DMS53 (cell line): Measurements from ENCODE around the gene REPS1.
"Not testable (repeated sequence)": the region's sequence is repeated elsewhere in the genome, so short reads cannot be mapped to it uniquely, and the experiment has no call there.

Experiments used
- DNase-seq: peaks from one replicate; lab custom pipeline; 2025; lab: John Stamatoyannopoulos, UW

REPS1 gene

GRCh38 chr6:139006477-139006876 lies 18.4 kb upstream of the REPS1 start:
- no peak for DNase-seq

- no peak for DNase-seq
Measured at GRCh38 chr6:139003751-139004150, 15.7 kb upstream of the REPS1 start.

- no peak for DNase-seq
Measured at GRCh38 chr6:138999949-139000725, 12.1 kb upstream of the REPS1 start.

GRCh38 chr6:138997136-138997535 lies 9.1 kb upstream of the REPS1 start:
- DNase-seq, result no peak

- no peak for DNase-seq
Measured at GRCh38 chr6:138996524-138996923, 8.5 kb upstream of the REPS1 start.

- not testable (repeated sequence) for DNase-seq
Measured at GRCh38 chr6:138993410-138993809, 5.4 kb upstream of the REPS1 start.

- not testable (repeated sequence) for DNase-seq
Measured at GRCh38 chr6:138992965-138993364, 4.9 kb upstream of the REPS1 start.

- DNase-seq, result no peak
Measured at GRCh38 chr6:138991206-138991605, 3.2 kb upstream of the REPS1 start.

GRCh38 chr6:138989098-138989983 lies 1.3 kb upstream of the REPS1 start:
- DNase-seq, result peak; percentile 52

- peak; percentile 79 for DNase-seq
Measured at GRCh38 chr6:138988469-138988834, 399 bp upstream of the REPS1 start.

- DNase-seq, result peak; percentile 66
Measured at GRCh38 chr6:138987080-138987642, 892 bp downstream of the REPS1 start.

GRCh38 chr6:138986578-138986977 lies 1.5 kb downstream of the REPS1 start:
- DNase-seq, result peak; percentile 7

- no peak for DNase-seq
Measured at GRCh38 chr6:138981416-138981815, 6.6 kb downstream of the REPS1 start.

GRCh38 chr6:138979813-138980668 lies 8.0 kb downstream of the REPS1 start:
- no peak for DNase-seq

- no peak for DNase-seq
Measured at GRCh38 chr6:138979365-138979764, 8.7 kb downstream of the REPS1 start.

GRCh38 chr6:138978229-138978628 lies 9.8 kb downstream of the REPS1 start:
- no peak for DNase-seq

- no peak for DNase-seq
Measured at GRCh38 chr6:138977646-138978167, 10.3 kb downstream of the REPS1 start.

GRCh38 chr6:138977242-138977641 lies 10.8 kb downstream of the REPS1 start:
- no peak for DNase-seq

GRCh38 chr6:138975815-138976214 lies 12.2 kb downstream of the REPS1 start:
- no peak for DNase-seq

GRCh38 chr6:138973466-138974153 lies 14.4 kb downstream of the REPS1 start:
- DNase-seq, result no peak

- no peak for DNase-seq
Measured at GRCh38 chr6:138972226-138972665, 15.8 kb downstream of the REPS1 start.
